Measurements from ENCODE around the gene NFIB.
A peak's percentile ranks its signal among the peaks of the same experiment; 100 is the strongest.

Gene NFIB

DNA sequence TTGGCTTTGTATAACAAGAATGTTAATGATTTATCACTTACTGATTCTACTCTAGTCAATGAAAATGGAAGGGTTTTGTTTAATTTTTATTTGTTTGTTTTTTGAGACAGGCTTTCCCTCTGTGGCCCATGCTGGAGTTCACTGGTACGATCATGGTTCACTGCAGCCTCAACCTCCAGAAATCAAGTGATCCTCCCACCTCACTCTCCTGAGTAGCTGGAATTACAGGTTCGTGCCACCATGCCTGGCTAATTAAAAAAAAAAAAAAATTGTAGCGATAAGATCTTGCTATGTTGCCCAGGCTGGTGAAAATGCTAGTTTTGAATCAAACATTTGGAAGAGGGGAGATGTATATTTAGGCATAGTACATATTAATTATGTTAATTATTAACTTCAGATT is 209.4 kb downstream of the NFIB start:
- DNase-seq (ENCODE audit: low spot score), result no peak

DNA sequence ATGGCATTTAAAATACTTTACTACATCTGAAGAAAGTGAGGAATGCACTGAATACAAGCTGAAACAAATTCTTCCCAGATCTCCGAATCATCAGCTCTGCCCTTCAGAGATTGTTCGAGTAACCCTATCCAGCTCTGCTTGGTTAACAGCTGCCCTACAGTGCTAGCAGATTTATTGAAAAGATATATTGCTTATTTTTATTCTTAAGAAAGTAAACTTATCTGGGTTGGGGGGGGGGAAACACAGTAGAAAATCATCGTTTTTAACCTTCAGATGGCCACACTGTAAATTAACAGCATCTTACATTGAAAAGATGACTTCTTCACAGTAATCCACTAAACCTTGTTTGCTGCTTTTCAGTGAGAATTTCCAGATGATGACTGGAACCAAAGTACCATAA is 210.8 kb downstream of the NFIB start:
- DNase-seq (ENCODE audit: low spot score), result no peak

DNA sequence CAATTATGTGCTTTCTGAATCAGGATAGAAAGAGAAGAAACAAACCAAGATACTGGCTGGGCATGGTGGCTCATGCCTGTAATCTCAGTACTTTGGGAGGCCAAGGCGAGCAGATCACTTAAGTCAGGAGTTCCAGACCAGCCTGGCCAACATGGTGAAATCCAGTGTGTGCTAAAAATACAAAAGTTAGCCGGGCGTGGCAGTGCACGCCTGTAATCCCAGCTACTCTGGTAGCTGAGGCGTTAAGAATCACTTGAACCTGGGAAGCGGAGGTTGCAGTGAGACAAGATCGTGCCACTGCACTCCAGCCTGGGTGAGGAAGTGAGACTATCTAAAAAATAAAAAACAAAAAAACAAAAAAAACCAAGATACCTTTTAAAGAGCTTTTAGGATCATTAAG is 214.2 kb downstream of the NFIB start:
- DNase-seq (ENCODE audit: low spot score), result no peak

- DNase-seq (ENCODE audit: low spot score), result no peak
These were observed 215.3 kb downstream of the NFIB start for GRCh38 chr9:14098486-14099180.

DNA sequence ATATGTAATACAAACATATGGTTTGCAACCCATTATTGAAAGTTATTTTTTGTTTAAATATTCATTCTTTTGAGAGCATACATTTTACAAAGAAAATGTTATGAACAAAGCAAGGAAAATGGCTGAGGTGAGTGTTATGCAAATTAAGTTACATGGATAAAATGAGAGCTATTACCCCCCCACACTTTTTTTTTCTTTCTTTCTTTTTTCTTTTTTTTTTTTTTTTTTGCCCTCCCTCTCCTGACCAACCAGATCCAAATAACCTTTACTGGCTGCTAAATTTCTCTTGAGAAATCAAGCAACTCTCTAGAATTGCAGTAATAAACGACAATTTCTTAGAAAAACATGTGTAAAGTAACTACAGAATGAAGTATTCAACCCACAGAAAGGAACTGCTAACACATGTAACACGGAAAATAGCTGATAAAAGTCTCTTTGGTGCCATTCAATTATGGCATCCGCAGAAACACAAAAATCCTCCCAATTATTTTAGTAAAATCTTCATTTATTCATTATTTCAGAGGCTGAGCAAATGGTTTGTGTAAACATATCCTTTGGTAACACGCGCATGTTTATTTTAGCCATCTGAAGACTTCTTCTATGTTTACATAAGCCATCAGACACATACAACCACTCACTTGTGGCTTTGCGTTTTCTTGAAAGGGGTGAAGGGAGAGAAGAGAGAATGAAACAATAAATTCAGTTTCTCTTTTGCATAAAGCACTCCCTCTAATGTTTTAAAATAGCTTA is 216.1 kb downstream of the NFIB start:
- no peak for DNase-seq (ENCODE audit: low spot score)

DNA sequence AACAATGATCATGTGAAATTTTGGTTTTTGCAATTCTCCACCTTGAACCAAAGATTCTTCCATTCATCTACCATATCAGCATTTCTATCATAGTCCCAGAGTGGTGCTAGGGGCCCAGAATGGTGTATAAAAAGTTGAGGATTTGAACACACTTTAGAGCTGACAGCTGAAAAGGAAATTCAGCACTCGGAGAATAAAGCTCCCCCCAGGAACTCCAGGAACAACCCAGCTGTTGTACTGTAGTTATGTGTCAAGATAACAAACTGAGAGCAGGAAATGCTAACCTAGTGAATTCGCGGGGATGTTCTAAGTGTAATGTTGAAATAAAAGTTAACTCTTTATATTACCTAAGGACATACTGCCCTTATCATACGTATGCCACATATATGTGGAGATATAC is 216.7 kb downstream of the NFIB start:
- DNase-seq (ENCODE audit: low spot score), result no peak

DNA sequence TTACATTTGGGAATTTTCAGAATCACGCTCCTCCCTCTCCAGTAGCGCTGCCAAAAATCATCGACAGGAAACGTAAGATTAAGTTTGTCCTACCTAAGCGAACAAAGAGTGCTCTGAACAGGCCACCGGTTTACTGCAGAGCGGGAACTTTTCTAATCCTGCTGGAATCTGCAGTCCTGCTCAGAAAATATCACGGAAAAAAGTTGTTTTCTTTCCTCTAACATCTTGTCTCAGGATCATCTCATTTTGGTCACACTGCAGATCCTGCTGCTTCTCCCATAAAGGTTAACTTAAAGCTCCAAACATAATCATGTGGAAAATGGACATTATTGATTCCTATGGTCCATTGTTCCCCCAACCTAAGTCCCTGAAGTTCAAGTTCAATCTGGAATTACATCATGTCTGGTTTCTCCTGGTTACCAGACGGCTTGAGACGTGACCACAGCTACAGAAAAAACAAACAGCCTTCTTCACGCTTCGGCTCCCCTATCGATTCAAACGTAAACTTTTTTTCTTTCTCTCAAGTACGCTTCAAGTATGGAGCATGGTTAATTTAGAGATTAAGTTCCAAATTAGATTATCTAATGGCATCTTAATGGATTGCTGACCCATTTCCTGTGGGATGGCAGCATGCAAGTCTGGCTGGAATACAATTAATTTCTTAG is 217.6 kb downstream of the NFIB start:
- no peak for DNase-seq (ENCODE audit: low spot score)

GRCh38 chr9:14095277-14095676 is 218.7 kb downstream of the NFIB start:
- DNase-seq (ENCODE audit: low spot score), result no peak

- no peak for DNase-seq (ENCODE audit: low spot score)
These were observed 219.4 kb downstream of the NFIB start for GRCh38 chr9:14094491-14094890.

- no peak for DNase-seq (ENCODE audit: low spot score)
These were observed 221.6 kb downstream of the NFIB start for GRCh38 chr9:14092344-14092743.

- DNase-seq (ENCODE audit: low spot score), result no peak
These were observed 224.7 kb downstream of the NFIB start for GRCh38 chr9:14089051-14089803.

DNA sequence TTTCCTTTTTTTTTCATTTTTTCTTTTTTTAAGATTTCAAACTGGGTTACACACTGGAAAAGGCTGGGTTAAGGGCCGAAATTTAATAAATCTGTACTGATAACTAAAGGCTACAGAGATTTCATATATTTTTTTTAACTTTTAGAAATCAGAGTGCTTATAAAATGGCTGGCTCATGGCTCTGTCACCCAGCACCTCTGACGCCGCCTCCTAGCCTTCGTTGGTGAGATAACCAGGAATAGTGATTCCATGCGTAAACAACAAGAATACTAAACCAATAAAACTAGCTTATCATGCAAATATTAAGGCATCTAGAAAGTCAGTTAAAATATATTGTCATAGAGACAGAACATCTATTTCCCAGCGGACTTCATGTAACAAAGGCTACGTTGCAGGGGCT is 226.4 kb downstream of the NFIB start:
- no peak for DNase-seq (ENCODE audit: low spot score)

DNA sequence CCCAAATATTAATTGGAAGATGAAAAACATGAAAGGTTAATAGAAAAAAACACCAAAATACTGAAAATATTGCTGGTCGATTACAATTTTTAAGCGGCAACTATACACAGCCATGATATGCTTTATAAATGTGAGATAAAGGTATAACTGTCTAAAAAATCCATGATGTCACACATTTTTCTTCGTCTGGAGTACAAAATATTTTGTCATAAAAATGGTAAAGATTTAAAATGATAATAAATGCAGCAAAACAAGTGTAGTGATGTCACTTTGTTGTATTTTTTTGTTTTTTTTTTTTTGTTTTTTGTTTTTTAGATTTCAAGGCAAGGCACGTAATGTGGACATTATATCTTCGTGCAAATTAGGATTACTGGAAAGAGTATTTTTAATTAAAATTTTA is 227.4 kb downstream of the NFIB start:
- DNase-seq (ENCODE audit: low spot score), result no peak

- DNase-seq (ENCODE audit: low spot score), result no peak
These were observed 228.1 kb downstream of the NFIB start for GRCh38 chr9:14085810-14086209.

GRCh38 chr9:14084867-14085266 is 229.1 kb downstream of the NFIB start:
- DNase-seq (ENCODE audit: low spot score), result no peak

- no peak for DNase-seq (ENCODE audit: low spot score)
These were observed 230.6 kb downstream of the NFIB start for GRCh38 chr9:14083366-14083765.

DNA sequence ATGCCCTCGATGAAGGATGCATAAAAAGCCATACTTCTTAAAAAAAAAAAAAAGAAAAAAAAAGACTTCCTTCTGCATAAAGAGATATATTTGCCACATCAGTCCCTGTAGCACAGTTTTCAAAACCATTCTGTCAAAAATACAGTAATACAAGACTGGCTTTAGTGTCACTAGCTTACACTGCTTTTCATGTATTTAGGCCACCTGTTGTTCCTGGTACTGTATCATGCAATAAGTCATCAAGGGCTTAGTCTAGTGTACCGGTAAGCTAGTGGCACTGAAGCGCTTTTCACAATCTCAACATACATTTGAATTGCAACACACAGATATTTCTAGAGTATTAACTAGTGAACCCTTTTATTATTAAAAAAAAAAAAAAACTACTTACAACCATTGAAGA is 231.2 kb downstream of the NFIB start:
- no peak for DNase-seq (ENCODE audit: low spot score)

GRCh38 chr9:14081745-14082144 is 232.2 kb downstream of the NFIB start:
- DNase-seq (ENCODE audit: low spot score), result no peak

GRCh38 chr9:14080959-14081542 is 232.9 kb downstream of the NFIB start:
- peak; percentile 52 for DNase-seq (ENCODE audit: low spot score)

- no peak for DNase-seq (ENCODE audit: low spot score)
These were observed 234.5 kb downstream of the NFIB start for GRCh38 chr9:14079440-14079839.

DNA sequence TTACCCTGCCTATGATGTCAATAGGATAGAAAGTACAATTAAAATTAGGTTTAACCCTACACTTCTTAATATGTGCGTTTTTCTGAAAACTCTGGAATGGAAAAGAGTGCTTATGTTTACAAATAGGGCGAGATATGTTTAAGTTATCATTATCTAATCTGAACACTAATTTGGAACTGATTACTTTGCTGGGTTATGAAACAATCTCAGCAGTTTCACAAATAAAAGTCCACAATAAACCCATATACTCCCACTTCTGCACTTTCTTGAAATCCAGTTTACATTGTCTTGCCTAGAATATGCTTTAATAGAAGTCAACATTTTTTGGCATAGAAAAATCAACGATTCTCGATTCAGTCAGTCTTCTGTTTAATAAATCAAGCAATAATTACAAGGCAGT is 236.3 kb downstream of the NFIB start:
- DNase-seq (ENCODE audit: low spot score), result no peak

DNA sequence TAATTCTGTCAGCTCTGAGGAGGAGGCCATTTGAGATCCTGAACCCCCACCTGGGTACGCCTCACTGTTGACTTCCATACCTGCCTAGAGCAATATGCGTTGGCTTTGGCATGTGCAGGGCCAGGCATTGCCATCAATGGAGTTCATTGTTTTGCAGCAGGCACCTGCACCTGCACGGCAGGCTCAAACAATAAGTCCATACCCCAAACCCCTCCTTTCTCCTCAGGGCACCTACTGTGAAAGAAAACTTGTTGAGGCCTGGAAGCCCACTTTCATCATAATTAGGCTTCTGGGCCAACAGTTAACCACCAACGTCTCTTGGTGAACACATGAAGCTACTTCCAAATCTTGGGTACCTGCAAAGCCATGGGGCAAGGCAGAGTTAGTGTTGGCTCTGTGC is 238.7 kb downstream of the NFIB start:
- no peak for DNase-seq (ENCODE audit: low spot score)

All from SW480 (cell line).